ENCODE measurements around the gene PTDSS2.
A peak's percentile ranks its signal among the peaks of the same experiment; 100 is the strongest.
"Not testable (repeated sequence)": the region's sequence is repeated elsewhere in the genome, so short reads cannot be mapped to it uniquely, and the experiment has no call there.

Gene PTDSS2

DNA sequence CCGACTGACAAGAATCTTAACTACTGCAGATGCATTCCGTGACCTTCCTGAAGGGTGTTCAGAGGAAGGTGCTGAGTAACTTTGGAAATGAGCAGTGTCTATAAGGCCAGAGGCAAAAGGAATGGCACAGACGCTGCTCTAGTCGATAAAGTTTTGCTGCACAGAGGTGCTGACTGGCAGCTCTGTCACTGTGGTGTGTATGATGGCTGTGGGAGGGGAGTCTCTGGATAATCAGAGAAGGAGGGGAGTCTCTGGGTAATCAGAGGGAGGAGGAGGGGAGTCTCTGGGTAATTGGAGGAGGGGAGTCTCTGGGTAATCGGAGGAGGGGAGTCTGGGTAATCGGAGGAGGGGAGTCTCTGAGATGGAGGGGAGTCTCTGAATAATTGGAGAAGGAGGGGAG lies 18.4 kb downstream of the PTDSS2 start:
- no peak for DNase-seq (ENCODE audit: low read depth, low spot score)

DNA sequence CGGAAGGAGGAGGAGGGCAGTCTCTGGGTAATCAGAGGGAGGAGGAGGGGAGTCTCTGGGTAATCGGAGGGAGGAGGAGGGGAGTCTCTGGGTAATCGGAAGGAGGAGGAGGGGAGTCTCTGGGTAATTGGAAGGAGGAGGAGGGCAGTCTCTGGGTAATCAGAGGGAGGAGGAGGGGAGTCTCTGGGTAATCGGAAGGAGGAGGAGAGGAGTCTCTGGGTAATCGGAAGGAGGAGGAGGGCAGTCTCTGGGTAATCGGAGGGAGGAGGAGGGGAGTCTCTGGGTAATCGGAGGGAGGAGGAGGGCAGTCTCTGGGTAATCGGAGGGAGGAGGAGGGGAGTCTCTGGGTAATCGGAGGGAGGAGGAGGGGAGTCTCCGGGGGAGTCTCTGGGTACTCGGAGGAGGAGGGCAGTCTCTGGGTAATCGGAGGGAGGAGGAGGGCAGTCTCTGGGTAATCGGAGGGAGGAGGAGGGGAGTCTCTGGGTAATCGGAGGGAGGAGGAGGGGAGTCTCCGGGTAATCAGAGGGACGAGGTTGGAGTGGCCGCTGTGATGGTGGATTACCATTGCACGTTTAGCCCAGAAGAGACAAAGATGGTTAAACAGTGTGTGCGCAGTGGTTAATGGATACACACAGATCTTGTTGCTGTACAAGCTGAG lies 19.1 kb downstream of the PTDSS2 start:
- DNase-seq (ENCODE audit: low read depth, low spot score): not testable (repeated sequence)

DNA sequence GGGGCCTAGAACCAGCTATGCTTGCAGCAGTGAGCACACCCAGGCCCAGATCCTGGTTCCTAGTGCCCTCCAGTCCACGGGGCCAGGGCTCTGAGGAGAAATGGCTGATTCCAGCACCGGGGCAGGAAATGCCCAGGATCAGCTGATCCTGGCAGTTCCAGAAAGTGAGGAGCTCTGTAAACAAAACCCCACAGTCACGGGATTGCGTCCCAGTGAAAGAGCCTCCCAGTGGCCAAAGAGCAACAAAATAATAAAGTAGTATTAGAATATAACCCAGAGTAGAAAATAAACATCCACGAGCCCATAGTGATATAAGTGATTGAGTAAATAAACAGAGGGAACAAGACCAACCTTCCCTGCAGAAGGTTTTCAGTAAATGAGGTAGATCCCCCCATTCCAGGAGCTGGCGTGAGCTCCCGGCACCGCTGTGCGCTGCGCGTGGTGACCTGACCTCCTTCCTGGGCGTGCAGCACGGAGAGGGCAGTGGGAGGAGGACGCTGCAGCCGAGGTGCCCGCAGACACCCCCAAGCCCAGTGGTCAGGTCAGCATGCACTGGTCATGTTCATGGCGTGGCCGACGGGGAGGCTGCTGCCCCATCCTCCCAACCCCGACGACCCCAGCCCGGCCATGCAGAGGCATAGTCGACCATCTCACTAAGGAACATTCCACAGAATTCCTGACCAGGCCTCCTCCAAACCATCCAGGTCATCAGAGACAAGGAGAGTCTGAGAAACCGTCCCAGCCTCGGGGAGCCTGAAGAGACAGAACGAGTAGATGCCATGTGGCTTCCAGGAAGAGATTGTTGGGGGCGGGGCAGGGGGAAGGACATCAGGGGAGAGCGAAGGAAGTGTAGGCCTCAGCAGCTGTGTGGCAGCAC lies 19.8 kb downstream of the PTDSS2 start:
- peak; percentile 67 for DNase-seq (ENCODE audit: low read depth, low spot score)

DNA sequence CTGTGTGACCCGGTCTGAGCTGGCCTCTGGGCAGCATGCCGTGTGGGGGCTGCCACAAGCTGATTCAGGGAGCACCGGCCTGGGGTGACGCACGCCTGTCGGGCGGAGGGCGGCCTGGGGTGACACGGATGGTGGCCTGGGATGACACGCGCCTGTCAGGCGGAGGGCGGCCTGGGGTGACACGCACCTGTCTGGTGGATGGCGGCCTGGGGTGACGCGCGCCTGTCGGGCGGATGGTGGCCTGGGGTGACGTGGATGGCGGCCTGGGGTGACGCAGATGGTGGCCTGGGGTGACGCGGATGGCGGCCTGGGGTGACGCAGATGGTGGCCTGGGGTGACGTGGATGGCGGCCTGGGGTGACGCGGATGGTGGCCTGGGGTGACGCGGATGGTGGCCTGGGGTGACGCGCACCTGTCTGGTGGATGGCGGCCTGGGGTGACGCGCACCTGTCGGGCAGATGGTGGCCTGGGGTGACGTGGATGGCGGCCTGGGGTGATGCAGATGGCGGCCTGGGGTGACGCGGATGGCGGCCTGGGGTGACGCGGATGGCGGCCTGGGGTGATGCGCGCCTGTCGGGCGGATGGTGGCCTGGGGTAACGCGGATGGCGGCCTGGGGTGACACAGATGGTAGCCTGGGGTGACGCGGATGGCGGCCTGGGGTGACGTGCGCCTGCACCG lies 21.5 kb downstream of the PTDSS2 start:
- DNase-seq (ENCODE audit: low read depth, low spot score): no peak

DNA sequence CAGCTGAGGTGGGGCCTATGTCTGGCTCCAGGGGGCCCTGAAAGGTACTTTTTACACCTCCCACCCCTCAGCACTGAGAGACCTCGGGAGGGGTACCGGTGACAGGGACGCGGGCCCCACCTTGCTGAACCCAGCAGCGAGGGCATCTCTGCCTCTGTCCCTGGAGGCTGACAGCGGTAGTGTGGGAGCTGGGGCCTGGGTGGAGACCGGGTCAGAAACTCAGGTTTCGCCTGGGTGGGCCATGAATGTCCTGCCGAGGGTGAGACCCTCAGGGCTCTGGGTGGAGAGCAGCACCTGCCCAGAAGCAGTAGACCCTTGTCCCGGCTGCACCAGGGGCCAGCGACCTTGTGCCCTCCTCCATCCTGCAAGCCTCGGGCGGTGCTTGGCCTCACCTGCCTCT lies 22.2 kb downstream of the PTDSS2 start:
- DNase-seq (ENCODE audit: low read depth, low spot score): no peak

DNA sequence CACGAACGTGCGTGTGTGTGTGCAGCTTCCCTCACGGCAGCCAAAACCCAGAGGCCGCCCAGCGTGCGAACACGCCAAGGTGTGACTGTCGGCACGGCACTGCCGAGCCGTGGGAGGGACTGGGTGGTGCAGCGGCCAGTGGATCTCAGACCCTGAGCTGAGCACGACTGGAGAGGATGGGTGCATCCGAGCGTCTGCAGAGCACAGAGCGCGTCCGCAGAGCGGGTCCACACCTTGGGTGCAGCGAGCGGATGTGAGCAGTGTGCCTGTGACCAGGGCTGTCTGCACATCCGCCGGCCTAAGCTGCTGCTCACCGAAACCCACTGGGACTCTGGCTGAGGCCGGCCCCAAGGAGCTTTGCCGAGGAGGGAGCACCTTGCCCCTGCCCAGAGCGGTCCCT lies 22.7 kb downstream of the PTDSS2 start:
- DNase-seq (ENCODE audit: low read depth, low spot score): no peak

DNA sequence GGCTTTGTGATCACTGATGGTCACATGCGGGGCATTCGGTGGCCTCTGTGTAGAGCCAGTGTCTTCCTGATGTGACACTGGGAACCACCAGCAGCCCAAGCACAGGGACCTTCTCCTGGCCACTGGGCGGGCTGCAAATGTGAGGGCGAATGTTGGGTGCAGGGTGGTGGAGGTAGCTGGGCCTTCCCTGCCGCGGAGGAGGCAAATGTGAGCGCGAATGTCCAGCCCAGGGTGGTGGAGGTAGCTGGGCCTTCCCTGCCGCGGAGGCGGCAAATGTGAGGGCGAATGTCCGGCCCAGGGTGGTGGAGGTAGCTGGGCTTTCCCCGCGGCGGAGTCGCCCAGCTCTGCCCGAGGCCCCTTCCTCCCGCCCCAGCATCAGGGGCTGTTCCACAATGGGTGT lies 23.3 kb downstream of the PTDSS2 start:
- no peak for DNase-seq (ENCODE audit: low read depth, low spot score)

DNA sequence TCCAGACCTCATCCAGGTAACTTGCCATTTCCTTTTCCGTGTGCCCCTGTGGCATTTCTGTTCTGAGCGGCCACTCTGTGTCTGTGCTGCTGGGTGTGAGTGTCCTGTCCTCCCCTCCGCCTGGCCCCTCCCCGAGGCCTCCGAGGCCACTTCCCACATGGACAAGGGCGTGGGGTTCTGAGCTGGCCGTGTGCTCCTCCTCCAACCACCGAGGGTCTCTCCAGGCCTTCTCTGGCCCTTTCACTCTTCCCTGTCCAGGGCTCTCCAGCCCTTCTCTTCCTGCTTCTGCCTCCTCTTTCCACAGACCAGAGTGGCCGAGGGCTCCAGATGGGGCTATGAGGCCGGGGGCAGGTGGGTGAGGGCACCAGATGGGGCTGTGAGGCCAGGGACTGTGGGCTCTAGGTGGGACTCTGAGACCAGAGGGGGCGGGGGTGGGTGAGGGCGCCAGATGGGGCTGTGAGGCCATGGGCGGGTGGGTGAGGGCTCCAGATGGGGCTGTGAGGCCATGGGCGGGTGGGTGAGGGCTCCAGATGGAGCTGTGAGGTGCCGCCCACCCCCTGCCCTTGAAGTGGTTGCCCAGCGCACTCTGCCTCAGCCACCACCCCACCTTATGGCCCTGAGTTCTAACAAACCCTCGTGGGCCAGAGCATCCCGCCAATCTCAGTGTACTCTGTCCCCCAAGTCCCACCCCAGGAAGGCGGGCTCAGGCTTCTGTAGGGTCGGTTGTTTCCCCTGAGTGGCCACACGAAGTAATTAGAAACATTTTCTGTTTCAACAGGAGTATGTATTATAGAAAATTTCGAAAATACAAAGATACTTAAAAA lies 24.1 kb downstream of the PTDSS2 start:
- DNase-seq (ENCODE audit: low read depth, low spot score): no peak

DNA sequence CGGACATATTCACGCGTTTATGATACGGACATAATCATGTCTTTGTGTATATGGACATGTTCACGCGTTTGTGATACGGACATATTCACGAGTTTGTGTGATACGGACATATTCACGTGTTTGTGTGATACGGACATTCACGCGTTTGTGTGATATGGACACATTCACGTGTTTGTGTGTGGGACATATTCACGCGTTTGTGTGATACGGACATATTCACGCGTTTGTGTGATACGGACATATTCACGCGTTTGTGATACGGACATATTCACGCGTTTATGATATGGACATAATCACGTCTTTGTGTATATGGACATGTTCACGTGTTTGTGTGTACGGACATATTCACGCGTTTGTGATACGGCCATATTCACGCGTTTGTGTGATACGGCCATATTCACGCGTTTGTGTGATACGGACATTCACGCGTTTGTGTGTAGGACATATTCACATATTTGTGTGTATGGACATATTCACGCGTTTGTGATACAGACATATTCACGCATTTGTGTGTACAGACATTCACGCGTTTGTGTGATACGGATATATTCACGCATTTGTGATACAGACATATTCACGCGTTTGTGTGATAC lies 24.9 kb downstream of the PTDSS2 start:
- DNase-seq (ENCODE audit: low read depth, low spot score): no peak

DNA sequence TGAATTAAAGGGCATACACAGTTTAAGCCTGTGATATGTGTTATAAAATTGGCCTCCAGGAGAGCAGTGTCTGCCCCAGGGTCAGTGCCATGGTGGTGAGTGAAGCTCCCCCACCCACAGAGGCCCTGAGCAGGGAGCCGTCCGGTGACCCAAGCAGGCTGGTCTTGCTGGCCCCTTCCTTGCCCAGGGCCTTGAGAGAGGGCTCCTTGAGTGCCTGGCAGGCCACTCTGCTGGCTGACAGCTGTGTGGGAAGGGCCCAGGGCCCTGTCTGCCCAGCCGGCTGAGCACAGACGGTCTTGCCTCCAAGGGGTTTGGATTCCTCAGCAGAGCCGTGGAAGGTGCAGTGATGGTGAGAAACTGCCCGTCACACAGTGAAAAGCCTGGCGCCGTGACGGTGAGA lies 25.9 kb downstream of the PTDSS2 start:
- no peak for DNase-seq (ENCODE audit: low read depth, low spot score)

DNA sequence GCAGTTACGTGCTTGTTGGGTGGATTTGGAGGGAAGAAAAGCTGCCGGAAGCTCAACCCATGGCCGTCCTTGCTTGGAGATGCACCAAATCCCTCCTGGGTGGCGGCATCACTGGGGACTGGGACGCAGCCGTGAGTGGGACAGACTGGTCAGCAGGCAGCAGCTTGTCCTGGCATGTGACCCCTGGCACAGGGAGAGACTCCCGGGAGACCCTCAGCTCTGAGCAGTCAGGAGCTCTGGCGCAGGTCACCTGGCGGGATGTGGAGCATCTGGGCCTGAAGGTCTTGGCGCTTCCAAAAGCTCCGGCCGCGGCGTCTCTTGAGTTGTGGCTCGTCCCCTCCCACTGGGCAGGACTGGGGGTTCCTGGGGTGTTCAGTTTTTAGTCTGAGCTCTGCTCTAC lies 26.3 kb downstream of the PTDSS2 start:
- no peak for DNase-seq (ENCODE audit: low read depth, low spot score)

DNA sequence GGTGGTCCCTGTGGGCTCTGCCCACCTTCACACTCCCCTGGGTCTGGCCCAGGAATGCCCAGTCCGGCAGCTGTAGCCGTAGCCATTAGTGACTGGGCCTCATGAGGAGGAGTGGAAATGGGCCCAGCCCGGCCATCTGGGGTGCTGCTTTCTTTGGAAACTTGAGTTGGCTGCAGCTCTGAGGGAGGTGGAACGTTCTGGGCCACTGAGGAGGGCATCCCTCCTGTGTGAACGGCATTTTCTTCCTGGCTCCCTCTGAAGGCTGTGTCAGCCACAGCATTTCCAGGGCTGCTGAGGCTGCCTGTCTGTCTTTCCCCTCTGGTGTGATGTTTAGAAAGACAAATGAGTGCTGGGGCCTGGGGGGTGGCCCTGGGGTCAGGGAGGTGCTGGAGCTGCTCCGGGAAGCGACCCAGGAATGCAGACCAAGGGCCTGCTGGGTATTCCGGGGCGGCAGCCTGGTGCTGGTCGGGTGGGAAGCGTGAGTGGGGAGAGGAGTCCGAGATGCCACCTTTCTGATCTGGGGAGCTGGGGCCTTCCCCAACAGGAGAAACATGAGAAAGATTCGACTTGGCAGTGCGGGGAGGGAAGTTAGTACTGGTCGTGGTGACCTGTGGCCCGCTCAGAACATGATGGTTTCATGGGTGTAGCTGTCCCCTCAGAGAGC lies 27.1 kb downstream of the PTDSS2 start:
- no peak for DNase-seq (ENCODE audit: low read depth, low spot score)

DNA sequence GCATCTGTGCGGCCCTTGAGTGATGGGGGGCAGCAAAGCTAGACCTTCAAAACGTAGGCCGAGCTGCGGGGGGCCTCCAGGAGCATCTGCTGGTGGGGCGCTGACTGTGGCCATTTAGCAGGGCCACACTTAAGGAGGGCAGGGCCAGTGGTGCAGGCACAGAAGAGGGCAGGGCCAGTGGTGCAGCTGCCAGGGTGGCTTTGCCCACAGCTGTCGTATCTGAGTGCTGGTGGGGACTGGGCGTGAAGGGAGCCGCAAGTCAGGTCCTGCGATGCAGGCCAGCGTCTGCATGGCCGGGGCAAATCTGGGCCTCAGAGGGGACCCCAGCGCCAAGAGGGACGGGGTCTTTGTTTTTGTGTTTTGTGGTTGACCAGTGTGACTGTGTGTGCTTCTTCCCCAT lies 29.2 kb downstream of the PTDSS2 start:
- DNase-seq (ENCODE audit: low read depth, low spot score): no peak

DNA sequence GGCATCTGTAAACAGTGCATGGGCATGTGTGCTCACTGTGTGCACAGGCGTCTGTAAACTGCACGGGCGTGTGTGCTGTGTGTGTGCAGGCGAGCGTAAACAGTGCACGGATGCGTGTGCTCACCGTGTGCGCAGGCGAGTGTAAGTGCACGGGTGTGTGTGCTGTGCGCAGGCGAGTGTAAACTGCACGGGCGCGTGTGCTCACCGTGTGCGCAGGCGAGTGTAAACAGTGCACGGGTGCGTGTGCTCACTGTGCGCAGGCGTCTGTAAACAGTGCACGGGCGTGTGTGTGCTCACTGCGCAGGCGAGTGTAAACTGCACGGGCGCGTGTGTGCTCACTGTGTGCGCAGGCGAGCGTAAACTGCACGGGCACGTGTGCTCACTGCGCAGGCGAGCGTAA lies 34.5 kb downstream of the PTDSS2 start:
- no peak for DNase-seq (ENCODE audit: low read depth, low spot score)

DNA sequence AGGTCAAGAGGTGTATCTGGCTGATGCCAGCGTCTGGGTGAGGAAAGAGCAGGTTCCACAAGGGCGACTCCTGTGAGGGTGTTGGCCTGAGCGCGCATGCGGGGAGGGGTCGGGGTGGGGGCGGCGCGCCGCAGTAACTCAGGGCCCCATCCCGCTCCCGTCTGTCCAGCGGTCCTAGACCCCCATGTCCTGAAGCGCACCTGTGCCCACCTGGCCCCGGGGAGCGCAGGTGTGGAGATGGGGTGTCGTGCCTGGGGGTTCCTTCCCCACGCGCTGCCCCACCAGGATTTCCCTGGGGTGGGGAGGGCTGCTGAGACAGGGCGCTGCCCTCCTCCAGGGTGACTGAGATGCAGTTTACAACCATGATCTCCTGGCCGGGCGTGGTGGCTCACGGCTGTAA lies 36.1 kb downstream of the PTDSS2 start:
- no peak for DNase-seq (ENCODE audit: low read depth, low spot score)

DNA sequence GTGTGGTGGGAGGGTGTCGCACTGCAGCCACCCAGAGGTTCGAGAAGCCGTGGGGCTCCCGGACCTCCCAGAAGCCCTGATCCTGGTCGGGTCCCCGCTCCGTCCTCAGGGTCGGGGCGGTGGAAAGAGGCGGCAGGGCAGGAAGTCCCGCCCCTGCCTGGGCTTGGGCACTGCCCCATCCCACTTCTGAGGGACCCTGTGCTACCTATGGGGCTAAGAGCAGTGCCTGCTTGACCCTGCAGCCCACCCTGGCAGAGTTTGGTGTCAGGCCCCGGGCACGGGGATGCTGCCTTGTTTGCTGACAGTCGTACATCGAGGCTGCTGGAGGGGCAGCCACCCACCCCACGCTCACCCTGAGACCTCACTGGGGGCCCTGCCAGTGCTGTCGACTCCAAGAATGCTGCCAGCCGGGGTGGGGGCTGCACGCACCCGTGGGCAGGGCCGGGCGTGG lies 37.5 kb downstream of the PTDSS2 start:
- no peak for DNase-seq (ENCODE audit: low read depth, low spot score)

DNA sequence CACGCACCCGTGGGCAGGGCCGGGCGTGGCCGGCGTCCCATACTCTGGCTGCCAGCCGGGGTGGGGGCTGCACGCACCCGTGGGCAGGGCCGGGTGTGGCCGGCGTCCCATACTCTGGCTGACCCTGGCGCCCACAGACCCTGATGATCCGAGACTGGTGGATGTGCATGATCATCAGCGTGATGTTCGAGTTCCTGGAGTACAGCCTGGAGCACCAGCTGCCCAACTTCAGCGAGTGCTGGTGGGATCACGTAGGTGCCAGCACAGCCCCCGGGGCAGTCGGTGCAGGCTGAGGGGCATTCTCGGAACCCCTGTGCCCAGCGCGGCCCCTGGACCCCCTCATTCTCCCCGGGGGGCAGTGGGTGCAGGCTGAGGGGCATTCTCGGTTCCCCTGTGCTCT lies 38.0 kb downstream of the PTDSS2 start:
- no peak for DNase-seq (ENCODE audit: low read depth, low spot score)

DNA sequence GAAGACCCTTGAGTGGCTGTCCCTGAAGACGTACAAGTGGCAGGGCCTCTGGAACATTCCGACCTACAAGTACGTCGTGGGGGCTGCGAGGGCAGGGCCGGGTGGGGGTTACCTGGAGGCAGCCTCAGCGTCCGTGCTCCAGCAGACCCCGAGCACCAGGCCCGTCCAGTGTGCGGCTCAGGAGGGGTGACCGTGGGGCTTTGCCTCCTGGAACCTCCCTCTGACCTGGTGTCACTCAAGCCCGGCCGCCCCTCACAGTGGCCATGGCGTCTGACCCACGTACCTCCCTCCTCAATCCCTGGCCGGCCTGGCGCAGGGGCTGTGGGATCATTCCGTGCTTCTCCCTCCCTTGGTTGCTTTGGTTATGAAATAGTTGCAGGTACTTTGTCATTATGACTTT lies 38.5 kb downstream of the PTDSS2 start:
- no peak for DNase-seq (ENCODE audit: low read depth, low spot score)

DNA sequence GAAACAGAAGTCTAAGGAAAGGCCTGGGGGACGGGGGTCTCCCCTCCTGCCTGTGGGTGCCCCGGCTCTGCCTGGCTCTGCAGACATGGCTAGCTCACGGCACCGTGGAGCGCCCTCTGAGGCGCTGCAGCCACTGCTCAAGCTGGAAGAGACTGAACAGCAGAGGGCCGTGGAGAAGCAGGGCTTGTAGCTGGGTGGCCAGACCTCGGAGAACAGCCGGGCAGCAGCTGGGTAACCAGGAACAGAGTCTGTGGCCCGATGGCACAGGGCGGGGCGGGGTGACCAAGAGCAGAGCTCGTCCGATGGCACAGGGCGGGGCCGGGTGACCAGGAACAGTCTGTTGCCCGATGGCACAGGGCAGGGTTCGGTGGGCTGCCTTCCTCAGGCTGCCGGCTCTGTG lies 38.9 kb downstream of the PTDSS2 start:
- DNase-seq (ENCODE audit: low read depth, low spot score): no peak

DNA sequence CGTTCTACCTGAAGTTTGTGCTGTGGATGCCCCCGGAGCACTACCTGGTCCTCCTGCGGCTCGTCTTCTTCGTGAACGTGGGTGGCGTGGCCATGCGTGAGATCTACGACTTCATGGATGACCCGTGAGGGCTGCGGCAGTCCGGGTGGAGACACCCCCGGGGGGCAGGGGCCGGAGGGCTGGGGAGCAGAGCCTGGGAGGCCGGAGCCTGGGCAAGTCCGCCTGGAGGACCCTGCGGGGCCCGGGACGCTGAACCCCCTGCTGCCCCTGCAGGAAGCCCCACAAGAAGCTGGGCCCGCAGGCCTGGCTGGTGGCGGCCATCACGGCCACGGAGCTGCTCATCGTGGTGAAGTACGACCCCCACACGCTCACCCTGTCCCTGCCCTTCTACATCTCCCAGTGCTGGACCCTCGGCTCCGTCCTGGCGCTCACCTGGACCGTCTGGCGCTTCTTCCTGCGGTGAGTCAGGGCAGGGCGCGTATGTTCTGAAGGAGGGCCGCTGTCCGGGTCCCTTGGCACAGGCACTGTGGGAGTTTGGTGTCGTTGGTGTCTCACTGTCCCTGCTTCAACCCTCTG lies 39.6 kb downstream of the PTDSS2 start:
- DNase-seq (ENCODE audit: low read depth, low spot score): no peak
